Measurements from ENCODE around the gene PSMB5.
A peak's percentile ranks its signal among the peaks of the same experiment; 100 is the strongest.

The PSMB5 gene

DNA sequence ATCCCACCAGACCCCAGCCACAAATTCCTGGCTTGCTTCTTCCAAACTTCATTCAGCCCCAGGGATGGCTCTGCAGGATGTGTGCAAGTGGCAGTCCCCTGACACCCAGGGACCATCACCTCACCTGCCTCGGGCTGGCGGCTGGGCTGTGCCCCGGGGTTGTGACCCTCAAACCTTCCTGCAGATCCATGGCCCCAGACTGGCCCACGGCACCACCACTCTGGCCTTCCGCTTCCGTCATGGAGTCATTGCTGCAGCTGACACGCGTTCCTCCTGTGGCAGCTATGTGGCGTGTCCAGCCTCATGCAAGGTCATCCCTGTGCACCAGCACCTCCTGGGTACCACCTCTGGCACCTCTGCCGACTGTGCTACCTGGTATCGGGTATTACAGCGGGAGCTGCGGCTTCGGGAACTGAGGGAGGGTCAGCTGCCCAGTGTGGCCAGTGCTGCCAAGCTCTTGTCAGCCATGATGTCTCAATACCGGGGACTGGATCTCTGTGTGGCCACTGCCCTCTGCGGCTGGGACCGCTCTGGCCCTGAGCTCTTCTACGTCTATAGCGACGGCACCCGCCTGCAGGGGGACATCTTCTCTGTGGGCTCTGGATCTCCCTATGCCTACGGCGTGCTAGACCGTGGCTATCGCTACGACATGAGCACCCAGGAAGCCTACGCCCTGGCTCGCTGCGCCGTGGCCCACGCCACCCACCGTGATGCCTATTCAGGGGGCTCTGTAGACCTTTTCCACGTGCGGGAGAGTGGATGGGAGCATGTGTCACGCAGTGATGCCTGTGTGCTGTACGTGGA lies 7.7 kb upstream of the PSMB5 start, which contains the start of gene PSMB11:
PSMB11 (plus strand) TSS at position 51 of the 804 bp plus-strand sequence; CDS start at position 65, 14 bp downstream.
- no peaks in the 10 kb centered on the region for H3K27me3 Mint-ChIP-seq
- no peak within 1 kb of the TSS for H3K27ac Mint-ChIP-seq
- H3K4me3 Mint-ChIP-seq: no peak within 1 kb of the TSS
- H3K36me3 Mint-ChIP-seq (ENCODE audit: low read depth): no peaks in the 10 kb centered on the region
- ATAC-seq (no peak), DNase-seq (no peak)
- H3K9me3 Mint-ChIP-seq: no peaks in the 10 kb centered on the region
- no peaks in the 10 kb centered on the region for H3K4me1 Mint-ChIP-seq

DNA sequence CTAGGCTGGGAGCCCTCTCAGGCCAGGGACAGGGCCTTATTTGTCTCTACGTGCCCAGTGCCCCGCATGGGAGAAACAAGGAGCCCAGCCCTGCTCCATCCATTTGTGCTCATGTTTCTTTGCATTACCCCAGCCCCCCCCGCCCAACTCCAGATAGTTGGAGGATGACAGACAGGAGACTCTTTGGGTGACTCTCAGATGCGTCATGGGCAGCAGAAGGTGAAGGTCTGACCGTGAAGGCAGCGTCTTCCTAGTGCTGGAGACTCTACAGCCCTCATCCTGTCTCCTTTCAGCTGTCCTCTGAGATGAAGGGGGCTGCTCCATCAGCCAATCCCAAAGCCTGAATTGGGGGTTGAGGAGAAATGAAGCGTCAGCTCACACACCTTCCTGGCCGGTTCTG lies 7.0 kb upstream of the PSMB5 start:
- Mint-ChIP-seq H3K36me3 (ENCODE audit: low read depth) (no peaks in the 10 kb centered on the region), H3K27me3 (no peaks in the 10 kb centered on the region), H3K4me1 (no peaks in the 10 kb centered on the region), H3K9me3 (no peaks in the 10 kb centered on the region), H3K27ac (no peak overlapping the region), H3K4me3 (no peak overlapping the region)
- ATAC-seq (no peak), DNase-seq (no peak)

DNA sequence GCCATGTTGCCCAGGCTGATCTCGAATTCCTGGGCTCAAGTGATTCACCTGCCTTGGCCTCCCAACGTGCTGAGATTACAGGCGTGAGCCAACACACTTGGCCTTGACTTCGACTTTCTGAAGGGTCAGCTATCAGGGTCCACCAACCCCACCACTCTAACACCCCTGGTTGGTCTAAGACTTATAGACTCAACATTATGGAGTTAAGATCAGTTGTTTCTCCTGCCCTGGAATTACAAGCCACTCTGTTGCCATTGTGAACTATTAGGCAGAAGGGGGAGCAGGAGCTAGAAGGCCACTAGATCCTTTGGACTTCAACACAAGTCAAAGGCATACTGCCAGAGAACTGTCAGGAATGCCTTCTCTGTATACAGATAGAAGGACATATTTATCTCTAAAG lies 5.4 kb upstream of the PSMB5 start:
- peaks cover 8% of the 10 kb centered on the region for H3K4me1 Mint-ChIP-seq
- no peaks in the 10 kb centered on the region for H3K9me3 Mint-ChIP-seq
- H3K36me3 Mint-ChIP-seq (ENCODE audit: low read depth): no peaks in the 10 kb centered on the region
- ATAC-seq (no peak), DNase-seq (no peak)
- no peak overlapping the region for H3K4me3 Mint-ChIP-seq
- no peak overlapping the region for H3K27ac Mint-ChIP-seq
- no peaks in the 10 kb centered on the region for H3K27me3 Mint-ChIP-seq

DNA sequence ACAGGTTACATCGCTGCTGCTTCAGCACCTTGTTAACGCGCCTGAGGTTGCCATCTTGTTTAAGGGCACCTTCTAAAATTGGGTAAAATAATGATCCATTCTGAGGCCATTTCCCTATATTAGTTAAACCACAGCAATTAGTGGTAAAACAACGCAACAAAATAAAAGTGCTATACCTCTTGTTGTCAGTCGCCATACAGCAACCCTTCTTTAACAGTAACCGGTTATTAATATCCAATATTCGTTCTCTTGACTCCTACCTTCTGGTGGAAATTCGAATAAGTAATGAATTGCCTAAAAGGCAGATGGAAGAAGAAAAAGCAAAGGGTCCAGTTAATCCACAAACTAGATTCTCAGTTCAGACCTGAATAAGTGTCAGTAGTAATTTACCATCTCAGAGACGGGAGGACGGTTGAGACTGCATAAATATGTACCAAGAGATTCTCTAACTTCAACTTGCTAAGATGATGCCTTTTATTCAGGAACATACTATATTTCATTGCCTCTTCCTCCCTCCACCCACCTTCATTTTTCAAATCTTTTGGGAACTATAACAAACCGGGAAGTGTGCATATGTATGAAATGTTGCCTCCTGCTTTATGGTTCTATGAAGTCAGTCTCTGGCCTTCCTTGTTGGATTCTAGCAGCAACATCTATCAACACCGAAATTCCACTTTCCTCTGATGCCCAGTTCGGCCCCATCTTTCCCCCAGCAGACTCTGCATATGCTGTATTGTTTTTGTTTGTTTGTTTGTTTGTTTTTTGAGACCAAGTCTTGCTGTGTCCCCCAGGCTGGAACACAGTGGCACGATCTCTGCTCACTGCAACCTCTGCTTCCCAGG lies 824 bp upstream of the PSMB5 start:
- DNase-seq (no peak), ATAC-seq (no peak)
- Mint-ChIP-seq H3K36me3 (ENCODE audit: low read depth) (peaks cover 27% of the 10 kb centered on the region), H3K4me1 (peaks cover 34% of the 10 kb centered on the region), H3K9me3 (no peaks in the 10 kb centered on the region), H3K27me3 (no peaks in the 10 kb centered on the region), H3K4me3 (peak overlapping the region; percentile 95), H3K27ac (peak overlapping the region; percentile 99)

DNA sequence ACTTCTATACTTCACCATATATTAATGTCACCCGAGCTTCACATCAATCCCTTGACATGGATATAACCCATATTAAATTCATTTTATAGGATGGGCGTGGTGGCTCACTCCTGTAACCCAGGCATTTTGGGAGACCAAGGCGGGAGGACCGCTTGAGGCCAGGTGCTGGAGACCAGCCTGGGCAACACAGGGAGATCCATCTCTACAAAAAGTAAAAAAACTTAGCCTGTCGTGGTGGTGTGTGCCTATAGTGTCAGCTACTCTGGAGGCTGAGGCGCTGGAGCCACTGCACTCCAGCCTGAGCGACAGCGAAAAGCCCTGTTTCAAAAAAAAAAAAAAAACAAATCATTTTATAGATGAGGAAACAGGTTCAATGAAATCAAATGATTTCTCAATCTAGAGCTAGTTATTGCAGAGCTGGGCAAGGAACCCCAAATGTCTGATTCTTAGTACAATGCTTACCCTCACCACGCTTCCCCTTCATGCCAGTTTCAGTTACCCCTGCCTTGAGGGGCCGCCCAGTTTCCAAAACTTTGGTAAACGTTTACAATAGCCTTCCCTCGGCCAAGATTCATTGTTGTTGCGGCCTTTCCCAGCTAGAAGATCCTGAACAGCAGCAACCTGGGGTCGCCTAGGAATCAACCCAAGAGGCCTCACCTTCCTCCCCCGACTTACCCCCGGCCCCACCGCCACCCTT lies 751 bp downstream of the PSMB5 start:
- Mint-ChIP-seq H3K4me1 (peaks cover 43% of the 10 kb centered on the region), H3K36me3 (ENCODE audit: low read depth) (peaks cover 35% of the 10 kb centered on the region), H3K27ac (peak overlapping the region; percentile 99), H3K4me3 (peak overlapping the region; percentile 95), H3K27me3 (no peaks in the 10 kb centered on the region), H3K9me3 (no peaks in the 10 kb centered on the region)
- peak; percentile 3 for ATAC-seq
- DNase-seq: no peak

DNA sequence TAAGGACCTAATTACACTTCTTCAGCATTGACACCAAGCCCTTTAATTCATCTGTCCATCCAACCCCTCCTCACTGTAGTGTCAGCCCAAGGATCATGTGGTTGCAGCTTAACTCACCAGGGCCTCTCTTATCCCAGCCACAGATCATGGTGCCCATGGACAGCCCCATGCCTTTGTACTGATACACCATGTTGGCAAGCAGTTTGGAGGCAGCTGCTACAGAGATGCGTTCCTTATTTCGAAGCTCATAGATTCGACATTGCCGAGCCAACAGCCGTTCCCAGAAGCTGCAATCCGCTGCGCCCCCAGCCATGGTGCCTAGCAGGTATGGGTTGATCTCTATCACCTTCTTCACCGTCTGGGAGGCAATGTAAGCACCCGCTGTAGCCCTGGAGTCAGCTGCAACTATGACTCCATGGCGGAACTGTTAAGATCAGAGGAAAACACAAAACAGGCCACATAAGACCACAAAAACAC lies 1.4 kb downstream of the PSMB5 start:
- H3K27ac Mint-ChIP-seq: peak overlapping the region; percentile 99
- no peak for DNase-seq
- no peak for ATAC-seq
- peaks cover 40% of the 10 kb centered on the region for H3K36me3 Mint-ChIP-seq (ENCODE audit: low read depth)
- H3K4me1 Mint-ChIP-seq: peaks cover 48% of the 10 kb centered on the region
- no peaks in the 10 kb centered on the region for H3K27me3 Mint-ChIP-seq
- no peaks in the 10 kb centered on the region for H3K9me3 Mint-ChIP-seq
- peak overlapping the region; percentile 95 for H3K4me3 Mint-ChIP-seq

DNA sequence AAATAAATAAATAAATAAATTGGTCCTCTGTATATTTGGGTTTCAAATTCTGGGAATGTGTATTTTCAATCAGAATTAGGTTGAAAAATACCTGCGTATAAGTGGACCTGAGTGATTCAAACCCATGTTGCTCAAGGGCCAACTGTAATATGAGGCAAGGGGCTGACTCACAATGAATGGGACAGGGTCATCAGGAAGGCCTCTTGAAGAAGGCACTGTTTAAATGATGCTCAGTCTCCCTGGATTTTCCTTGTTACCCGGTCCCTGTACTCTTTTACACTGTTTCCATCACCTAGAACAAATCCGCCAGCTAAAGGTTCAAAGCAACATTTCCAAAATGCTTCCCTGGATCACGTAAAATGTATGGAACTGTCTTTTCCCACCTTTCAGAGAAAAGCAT lies 3.8 kb downstream of the PSMB5 start:
- ATAC-seq: no peak
- Mint-ChIP-seq H3K4me3 (no peak overlapping the region), H3K36me3 (ENCODE audit: low read depth) (peaks cover 51% of the 10 kb centered on the region), H3K9me3 (no peaks in the 10 kb centered on the region), H3K27me3 (no peaks in the 10 kb centered on the region), H3K4me1 (peaks cover 56% of the 10 kb centered on the region), H3K27ac (no peak overlapping the region)
- DNase-seq: no peak

DNA sequence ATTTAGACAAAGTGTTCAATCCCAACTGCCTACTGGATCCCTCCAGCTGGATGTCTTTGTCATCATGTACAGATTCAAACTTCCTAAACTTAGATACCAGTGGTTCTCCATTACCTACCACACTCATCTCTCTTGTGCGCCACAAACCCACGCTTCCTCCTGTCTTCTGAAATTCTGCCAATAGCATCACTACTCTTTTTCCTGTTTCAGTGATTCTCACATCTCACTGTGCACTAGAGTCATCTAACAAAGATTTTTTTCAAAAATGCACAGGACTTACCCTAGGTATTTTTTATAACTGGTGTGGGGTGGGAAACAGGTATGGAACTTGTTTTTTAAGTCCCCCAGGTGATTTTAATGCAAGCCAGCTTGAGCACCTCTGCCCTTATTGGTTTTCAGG lies 5.9 kb downstream of the PSMB5 start:
- H3K4me3 Mint-ChIP-seq: peak overlapping the region; percentile 37

DNA sequence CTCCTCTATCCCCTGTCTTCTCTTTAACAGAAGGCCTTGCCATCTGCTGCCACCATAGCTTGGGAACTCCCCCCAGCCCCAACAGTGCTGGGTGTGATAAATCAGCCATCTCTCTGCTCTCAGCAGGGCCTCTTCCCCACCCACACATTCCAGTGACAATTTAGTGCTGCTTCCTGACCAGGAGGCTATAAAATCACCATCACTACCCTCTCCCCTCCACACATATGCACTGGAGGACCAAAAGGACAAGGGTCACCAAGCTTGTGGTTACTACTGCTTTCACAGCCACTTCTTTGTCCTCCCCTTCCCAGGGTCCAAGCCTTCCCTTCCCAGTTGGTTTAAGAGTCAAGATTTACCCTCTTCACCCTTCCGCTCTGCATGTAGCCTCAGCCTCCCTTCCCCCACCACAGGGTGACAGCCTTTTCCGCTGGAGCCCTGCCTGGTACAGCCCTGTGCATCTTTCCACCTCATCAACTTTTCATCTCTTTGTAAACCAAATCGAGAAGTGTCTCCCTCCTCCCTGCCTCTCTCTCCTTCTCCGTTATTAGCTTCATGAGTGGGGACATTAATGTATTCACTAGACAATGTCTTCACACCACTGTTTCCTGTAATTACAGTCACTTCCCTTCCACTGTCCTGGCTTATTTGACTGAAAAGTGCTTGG lies 9.4 kb downstream of the PSMB5 start:
- Mint-ChIP-seq H3K9me3 (no peaks in the 10 kb centered on the region), H3K4me1 (peaks cover 55% of the 10 kb centered on the region), H3K27me3 (no peaks in the 10 kb centered on the region), H3K36me3 (ENCODE audit: low read depth) (peaks cover 44% of the 10 kb centered on the region), H3K4me3 (peak overlapping the region; percentile 10), H3K27ac (peak overlapping the region; percentile 81)
- peak; percentile 11 for DNase-seq
- peak; percentile 68 for ATAC-seq

More for the DNA sequence above, 5.9 kb downstream of the PSMB5 start:
- no peaks in the 10 kb centered on the region for H3K27me3 Mint-ChIP-seq
- peaks cover 59% of the 10 kb centered on the region for H3K4me1 Mint-ChIP-seq
- H3K36me3 Mint-ChIP-seq (ENCODE audit: low read depth): peaks cover 65% of the 10 kb centered on the region
- ATAC-seq: no peak
- H3K9me3 Mint-ChIP-seq: no peaks in the 10 kb centered on the region
- peak overlapping the region; percentile 77 for H3K27ac Mint-ChIP-seq
- DNase-seq: no peak

DNA sequence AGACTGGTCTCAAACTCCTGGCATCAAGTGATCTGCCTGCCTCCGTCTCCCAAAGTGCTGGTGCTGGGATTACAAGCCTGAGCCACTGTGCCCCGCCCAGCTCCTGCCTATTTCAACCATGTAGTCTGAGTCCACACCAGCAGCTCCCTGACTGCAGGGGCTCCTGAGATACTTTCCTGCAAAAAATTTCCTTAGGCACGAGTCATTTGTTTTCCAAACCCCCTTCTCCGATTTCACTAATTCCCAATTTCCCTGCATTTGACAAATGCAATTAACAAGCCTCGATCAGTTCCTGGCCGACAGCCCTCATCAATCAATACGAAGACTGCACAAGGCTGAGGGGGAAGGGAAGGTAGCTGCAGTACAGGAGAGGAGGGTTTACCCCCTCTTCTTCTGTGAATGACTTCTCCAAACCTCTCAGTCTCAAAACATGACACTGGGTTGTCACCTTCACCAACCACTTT lies 10.1 kb downstream of the PSMB5 start:
- Mint-ChIP-seq H3K4me3 (no peak overlapping the region), H3K36me3 (ENCODE audit: low read depth) (peaks cover 44% of the 10 kb centered on the region)
- peak; percentile 38 for ATAC-seq

DNA sequence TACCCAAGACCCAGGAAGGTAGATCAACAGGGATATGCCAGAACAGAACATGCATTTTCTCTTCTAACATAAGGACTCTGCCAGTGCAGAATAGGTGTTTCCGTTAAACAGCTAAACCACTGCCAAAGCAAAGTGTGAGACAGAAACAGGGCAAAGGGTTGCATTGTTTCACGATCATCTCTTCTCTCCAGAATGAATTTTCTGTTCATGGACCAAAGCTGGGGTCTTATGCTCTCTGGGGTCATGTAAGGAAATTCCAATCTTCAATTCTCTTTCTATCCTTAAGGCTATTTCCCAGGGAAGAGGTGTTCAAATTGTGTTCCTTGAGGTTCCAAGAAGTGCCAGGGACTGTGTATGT lies 10.9 kb downstream of the PSMB5 start:
- no peak overlapping the region for H3K4me3 Mint-ChIP-seq
- no peaks in the 10 kb centered on the region for H3K9me3 Mint-ChIP-seq
- H3K27ac Mint-ChIP-seq: no peak overlapping the region
- peaks cover 46% of the 10 kb centered on the region for H3K4me1 Mint-ChIP-seq
- no peaks in the 10 kb centered on the region for H3K27me3 Mint-ChIP-seq
- DNase-seq: no peak
- H3K36me3 Mint-ChIP-seq (ENCODE audit: low read depth): peaks cover 36% of the 10 kb centered on the region
- ATAC-seq: no peak

More for the DNA sequence above, 10.1 kb downstream of the PSMB5 start:
- Mint-ChIP-seq H3K9me3 (no peaks in the 10 kb centered on the region), H3K4me1 (peaks cover 55% of the 10 kb centered on the region), H3K27me3 (no peaks in the 10 kb centered on the region), H3K27ac (peak overlapping the region; percentile 81)
- no peak for DNase-seq

DNA sequence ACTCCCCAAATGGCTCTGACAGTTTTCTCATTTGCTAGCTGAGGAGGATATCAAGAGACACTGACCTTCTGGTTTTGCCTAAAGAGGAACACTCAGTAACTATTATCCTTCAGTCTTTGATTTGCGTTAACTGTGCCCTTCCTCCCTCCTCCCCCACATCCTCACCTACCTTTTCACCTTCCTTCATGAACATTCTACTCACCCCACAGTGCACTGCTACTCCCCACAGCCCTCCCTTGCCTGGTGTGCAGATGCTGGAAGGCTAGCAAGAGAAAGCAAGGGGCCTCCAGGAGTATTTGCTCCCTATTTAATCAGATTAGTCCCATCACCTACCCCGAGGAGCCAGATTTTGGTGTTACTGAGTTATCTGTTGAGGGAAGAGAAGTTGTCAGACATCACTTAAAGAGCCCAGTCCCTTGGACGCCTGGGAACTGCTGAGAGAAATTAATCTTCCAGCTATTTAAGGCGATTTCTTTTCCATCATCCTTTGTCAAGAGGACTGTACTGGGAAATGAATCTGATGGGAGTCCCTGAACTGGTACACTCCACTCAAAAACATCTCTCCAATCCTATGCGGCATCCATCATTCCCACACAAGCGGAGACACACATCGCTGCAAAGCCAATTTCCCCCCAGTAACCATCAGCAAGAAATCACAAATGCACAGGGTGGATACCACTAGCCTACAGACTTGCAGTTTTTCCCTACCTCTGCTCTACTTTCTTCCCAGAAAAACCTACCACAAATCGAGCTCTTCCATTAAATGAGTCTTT lies 11.5 kb downstream of the PSMB5 start:
- no peak overlapping the region for H3K4me3 Mint-ChIP-seq
- ATAC-seq: no peak
- peak overlapping the region; percentile 37 for H3K27ac Mint-ChIP-seq
- H3K9me3 Mint-ChIP-seq: no peaks in the 10 kb centered on the region
- H3K36me3 Mint-ChIP-seq (ENCODE audit: low read depth): peaks cover 33% of the 10 kb centered on the region
- no peak for DNase-seq
- no peaks in the 10 kb centered on the region for H3K27me3 Mint-ChIP-seq
- H3K4me1 Mint-ChIP-seq: peaks cover 43% of the 10 kb centered on the region

DNA sequence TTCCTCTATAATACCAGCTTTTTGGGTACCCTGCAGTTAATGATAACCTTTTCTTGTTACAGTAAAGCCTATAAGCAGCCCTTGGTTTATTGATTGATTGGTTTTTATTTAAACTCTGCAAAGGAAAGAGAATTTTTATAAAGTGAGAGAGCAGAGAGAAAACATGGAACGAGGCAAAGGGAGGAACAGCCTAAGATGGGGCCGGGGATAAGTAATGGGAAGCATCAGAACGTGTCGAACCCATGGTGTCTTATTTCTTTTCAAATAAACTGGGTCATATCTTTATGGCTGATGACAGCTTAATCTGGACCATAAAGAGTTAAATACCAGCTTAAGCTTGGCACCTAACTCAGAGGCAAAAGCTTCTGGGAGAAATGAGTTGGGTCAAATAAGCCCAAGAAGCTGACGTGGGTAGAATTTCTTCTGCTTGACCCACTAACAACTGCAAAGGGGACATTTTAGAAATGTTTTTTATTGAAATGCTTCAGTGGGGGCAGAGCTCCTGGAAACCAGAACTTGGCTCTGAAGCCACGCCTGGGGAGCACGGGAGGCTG lies 12.7 kb downstream of the PSMB5 start:
- H3K4me1 Mint-ChIP-seq: peaks cover 38% of the 10 kb centered on the region

More for the DNA sequence above, 12.7 kb downstream of the PSMB5 start:
- H3K36me3 Mint-ChIP-seq (ENCODE audit: low read depth): peaks cover 28% of the 10 kb centered on the region
- no peaks in the 10 kb centered on the region for H3K9me3 Mint-ChIP-seq
- no peaks in the 10 kb centered on the region for H3K27me3 Mint-ChIP-seq
- H3K27ac Mint-ChIP-seq: no peak overlapping the region
- no peak for DNase-seq
- no peak for ATAC-seq
- H3K4me3 Mint-ChIP-seq: no peak overlapping the region

Measured in activated naive CD8-positive, alpha-beta T cell treated with anti-CD3 and anti-CD28 coated beads, Interleukin-2, amount 50 U/mL, for 24 hours (primary cell).